ENCODE data around the gene PLEKHM2. TPM values are rescaled to one million over a fixed set of nuclear protein-coding genes. Genes with fewer than 3 reads are reported as not detected.

Gene PLEKHM2
- total and polyA plus RNA-seq, 2 of the 4 experiments (the other 2 are of a cell fraction) = 24.7 to 48.0 TPM

- Histone ChIP-seq H3K9ac (ENCODE audit: low read depth, low read length) (no peak overlapping the region), H4K20me1 (ENCODE audit: insufficient read depth, low read length) (peaks cover 51% of the 10 kb centered on the region), H2AK5ac (ENCODE audit: low read depth, low read length) (no peak overlapping the region), H3K4me1 (ENCODE audit: control insufficient read depth, insufficient read depth, low read length) (peaks cover 10% of the 10 kb centered on the region), H3K18ac (ENCODE audit: low read depth, low read length) (no peak overlapping the region), H3K9me1 (ENCODE audit: insufficient read depth, low read length) (peaks cover 17% of the 10 kb centered on the region), H3K36me3 (ENCODE audit: control insufficient read depth, insufficient read depth, low read length) (peaks cover 50% of the 10 kb centered on the region), H3K4me2 (ENCODE audit: low read depth, low read length) (no peak overlapping the region), H2AK9ac (replicated peaks; ENCODE audit: low read depth, low read length, poor library complexity) (no peak overlapping the region), H3K4me3 (ENCODE audit: insufficient read depth, low read depth, low read length) (no peak overlapping the region), H2BK15ac (ENCODE audit: low read depth, low read length) (no peak overlapping the region), H2AFZ (replicated peaks; ENCODE audit: low read length, poor library complexity) (peak overlapping the region; percentile 25), H3K79me1 (ENCODE audit: low read depth in 1 of 2, low read length in 2 of 2) (peaks cover 27 to 50% of the 10 kb centered on the region in 2 experiments), H2BK5ac (ENCODE audit: low read depth, low read length, poor library complexity, severe bottlenecking) (no peak overlapping the region), H4K5ac (ENCODE audit: low read depth, low read length) (no peak overlapping the region), H3K27me3 (ENCODE audit: control insufficient read depth, insufficient read depth, low read length) (no peaks in the 10 kb centered on the region), H2BK120ac (ENCODE audit: low read depth, low read length) (no peak overlapping the region), H2BK20ac (ENCODE audit: low read depth, low read length) (no peak overlapping the region), H3K9me3 (ENCODE audit: control insufficient read depth, insufficient read depth, low read length) (no peaks in the 10 kb centered on the region), H3K27ac (ENCODE audit: insufficient read depth, low read length) (no peak overlapping the region), H3K4ac (ENCODE audit: low read depth, low read length) (no peak overlapping the region), H3K23ac (ENCODE audit: low read depth, low read length) (no peak overlapping the region), H3K56ac (ENCODE audit: extremely low read depth, insufficient read depth, low read length) (no peak overlapping the region), H3K14ac (replicated peaks; ENCODE audit: low read depth, low read length) (no peak overlapping the region), H4K91ac (ENCODE audit: insufficient read depth, low read depth, low read length) (no peak overlapping the region), H4K8ac (ENCODE audit: low read depth in 2 of 2, low read length in 2 of 2) (no peak overlapping the region)
- no TSS peak for BruUV-seq (replicated peaks)
- POLR2A ChIA-PET (ENCODE audit: unreplicated experiment) = no interaction called here
- no peak for ATAC-seq (ENCODE audit: low read depth)
- 86% methylated on average over 12 of the region's 20 CpGs; no CpG with 5 or more reads in 1 of the 2 experiments for WGBS, 2 experiments (ENCODE audit: extremely low coverage in 2 of 2, insufficient read length in 1 of 2)
- dilution Hi-C loops (cut with HindIII; ENCODE audit: low sequenced_read_pairs, unreplicated experiment) = no loop called here
- in situ Hi-C loops (cut with MboI; ENCODE audit: low sequenced_read_pairs) = no loop called here
- DNase-seq = peak; percentile 61
- TF ChIP-seq POLR2A (IDR thresholded peaks at IDR 0.05; ENCODE audit: low read depth, low read length) = no peak
- TF ChIP-seq MAFK (IDR thresholded peaks at IDR 0.05; ENCODE audit: low read depth, low read length) = peak; percentile 97
- CTCF ChIA-PET = no interaction called here
- intact Hi-C loops (cut with micrococcal nuclease) = no loop called here
Measured at GRCh38 chr1:15765495-15766194, 81.5 kb downstream of the PLEKHM2 start.

All from IMR-90 (cell line).